PC-9 (cell line): ENCODE results near the gene MRPL32. TPM values are rescaled to one million over a fixed set of nuclear protein-coding genes. Genes with fewer than 3 reads are reported as not detected.
"Not testable (repeated sequence)": the region's sequence is repeated elsewhere in the genome, so short reads cannot be mapped to it uniquely, and the experiment has no call there.

ENCODE experiments used
- Bru-seq: library from RNA; stranded (reverse); fragments of 400-500 nt; gene quantifications from one replicate; lab custom pipeline; 2021; lab: Mats Ljungman, UMichigan
- BruChase-seq, 2 experiments: library from RNA; stranded (reverse); fragments of 400-500 nt; gene quantifications; one replicate each; lab custom pipeline; 2021; lab: Mats Ljungman, UMichigan
- BruUV-seq: library from RNA; stranded (reverse); fragments of 400-500 nt; replicated peaks from 2 replicates; lab custom pipeline; 2021; lab: Mats Ljungman, UMichigan
- CTCF ChIA-PET: fragments of 300-600 bp; sonication (Branson Sonifier 250); formaldehyde crosslinking; loops from one replicate; lab custom pipeline; 2022; ENCODE audit warnings: antibody characterized with exemption; lab: Charles Lee
- POLR2A ChIA-PET: fragments of 300-600 bp; sonication (Branson Sonifier 250); formaldehyde crosslinking; loops from one replicate; lab custom pipeline; 2022; ENCODE audit warnings: antibody characterized with exemption; ENCODE audit not compliant: unreplicated experiment; lab: Charles Lee
- DNase-seq, 2 experiments: peaks; one replicate each; pipeline versions ENCODE4 v3.0.0 to v3.0.0-alpha.2; 2015 to 2022; ENCODE audit warnings: mixed read lengths in 1 of 2
- H2AFZ ChIP-seq: fragments of 200-600 bp; sonication (generic); 2 replicates; pipeline ENCODE4 v1.8.1; 2017; ENCODE audit warnings: antibody characterized with exemption
- H3F3A ChIP-seq: fragments of 200-600 bp; sonication (generic); 2 replicates; pipeline ENCODE4 v1.8.1; 2017; ENCODE audit warnings: antibody characterized with exemption, mild to moderate bottlenecking, low read depth; ENCODE audit not compliant: insufficient read depth
- H3K27ac ChIP-seq: fragments of 200-600 bp; sonication (generic); 2 replicates; pipeline ENCODE4 v1.6.1; 2016; ENCODE audit warnings: mixed run types
- H3K27me3 ChIP-seq: fragments of 200-600 bp; sonication (generic); 2 replicates; pipeline ENCODE4 v1.6.1; 2016; ENCODE audit warnings: low read depth, mixed run types; ENCODE audit not compliant: insufficient read depth
- H3K36me3 ChIP-seq: fragments of 200-600 bp; sonication (generic); 2 replicates; pipeline ENCODE4 v1.6.1; 2016; ENCODE audit warnings: low read depth, mixed run types
- H3K4me1 ChIP-seq: fragments of 200-600 bp; sonication (generic); replicated peaks from 2 replicates; pipeline ENCODE4 v1.6.1; 2016; ENCODE audit warnings: mixed run types; ENCODE audit not compliant: insufficient read depth
- H3K4me2 ChIP-seq: fragments of 200-600 bp; sonication (generic); 2 replicates; pipeline ENCODE4 v1.6.1; 2017; ENCODE audit warnings: mixed run types
- H3K4me3 ChIP-seq: fragments of 200-600 bp; sonication (generic); 2 replicates; pipeline ENCODE4 v1.6.1; 2016; ENCODE audit warnings: mixed run types
- H3K79me2 ChIP-seq: fragments of 200-600 bp; sonication (generic); 2 replicates; pipeline ENCODE4 v1.6.1; 2017; ENCODE audit warnings: low read depth, mixed run types
- H3K9me2 ChIP-seq: fragments of 200-600 bp; sonication (generic); 2 replicates; pipeline ENCODE4 v1.8.1; 2017; ENCODE audit warnings: mild to moderate bottlenecking; ENCODE audit not compliant: insufficient read depth
- H3K9me3 ChIP-seq: fragments of 200-600 bp; sonication (generic); 2 replicates; pipeline ENCODE4 v1.8.1; 2016; ENCODE audit warnings: low read depth; ENCODE audit not compliant: insufficient read depth
- H4K20me1 ChIP-seq: fragments of 200-600 bp; sonication (generic); 2 replicates; pipeline ENCODE4 v1.8.1; 2017; ENCODE audit not compliant: insufficient read depth
- EZH2 ChIP-seq: fragments of 200-600 bp; sonication (generic); IDR thresholded peaks from 2 replicates; pipeline ENCODE4 v1.8.0; 2017; ENCODE audit warnings: antibody characterized with exemption, low read depth
- intact Hi-C: fragments of 100-400 bp; cut with micrococcal nuclease; formaldehyde crosslinking; loops from one replicate; pipeline ENCODE4 v1.10.0; 2022; ENCODE audit not compliant: unreplicated experiment
- long read RNA-seq: library from polyadenylated mRNA; stranded (forward); transcript quantifications from one replicate; pipeline ENCODE4 v2.0.0, GENCODE V29; 2022
- total RNA-seq: library from RNA; stranded (reverse); gene quantifications from 2 replicates; pipeline ENCODE4 v1.2.3, GENCODE V29; 2021
- TF ChIP-seq, protein P1 (sequence below): fragments of 200-600 bp; sonication (generic); conservative IDR thresholded peaks from 2 replicates; pipeline ENCODE4 v1.6.1; 2017; ENCODE audit warnings: mixed run types, antibody characterized with exemption, mild to moderate bottlenecking, moderate library complexity

The MRPL32 gene
- total RNA-seq (45.5 and 50.6 TPM in 2 replicates), Bru-seq, nascent RNA (percentile 81 among the genes with signal in this experiment), BruChase-seq, experiment 1, labeled RNA remaining after a 2-hour chase (percentile 84 among the genes with signal in this experiment), BruChase-seq, experiment 2, labeled RNA remaining after a 6-hour chase (percentile 94 among the genes with signal in this experiment)
- long read RNA-seq, transcript MRPL32-201 (3 exons, 1,035 nt), result major isoform, 93 of 104 reads
- long read RNA-seq, partial matches to known transcripts, result 5 of 104 reads
- long read RNA-seq, other reads (novel, unspliced or antisense), result 4 of 104 reads

DNA sequence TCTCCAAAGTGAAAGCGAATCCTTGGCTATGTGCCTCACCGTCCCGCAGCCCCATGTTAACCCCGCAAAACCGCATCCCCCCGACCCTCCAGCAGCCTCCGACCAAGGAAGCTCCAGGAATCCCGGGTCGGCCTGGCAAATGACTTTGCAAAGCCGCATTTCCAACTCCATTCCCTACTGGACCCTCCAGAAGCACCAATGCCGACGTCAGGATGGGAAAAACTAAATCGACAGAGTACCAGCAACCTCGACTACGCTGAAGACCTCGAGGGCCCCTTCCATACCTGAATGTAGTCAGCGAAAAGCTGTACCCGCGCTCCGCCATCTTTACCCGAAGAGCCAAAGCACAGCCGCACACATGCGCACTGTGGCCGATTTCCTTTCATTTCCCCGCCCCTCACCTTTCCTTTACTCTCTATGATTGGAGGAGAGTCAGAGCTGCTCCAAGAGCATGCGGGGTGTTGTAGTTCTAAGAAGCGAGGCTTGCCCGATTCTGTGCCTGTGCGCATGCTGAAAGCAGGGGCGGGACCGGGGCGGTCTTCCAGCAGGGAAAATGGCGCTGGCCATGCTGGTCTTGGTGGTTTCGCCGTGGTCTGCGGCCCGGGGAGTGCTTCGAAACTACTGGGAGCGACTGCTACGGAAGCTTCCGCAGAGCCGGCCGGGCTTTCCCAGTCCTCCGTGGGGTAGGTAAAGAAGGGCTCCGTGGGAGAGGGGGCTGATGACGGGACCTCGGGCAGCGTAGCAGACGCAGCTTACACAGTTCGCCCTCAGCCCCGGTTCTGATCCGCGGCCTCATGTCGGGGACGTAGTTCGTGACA, at the start of gene MRPL32, which contains the start of gene PSMA2:
MRPL32 (plus strand) TSS at position 543 of the 818 bp plus-strand sequence; CDS start at position 554, 11 bp downstream.
PSMA2 (minus strand) TSS at position 341 of the 818 bp plus-strand sequence; CDS start at position 325, 16 bp downstream.
- intact Hi-C loops, result loop anchor here (2.0 kb wide), 2 partner anchors 19 to 43 kb away; partner anchors contain the start of gene C7orf25
- H3K4me2 ChIP-seq, result peak within 1 kb of the TSS; percentile 93
- peaks cover 30% of the 10 kb centered on the region for H4K20me1 ChIP-seq
- ChIA-PET POLR2A (interaction anchor here (0.6 to 1.2 kb wide), 10 partner anchors 18 to 1057 kb away, joined by 3 to 20 read pairs (median 4); partner anchors contain the start of gene MRPS24), CTCF (interaction anchor here (0.5 to 1.1 kb wide), 5 partner anchors 8 to 651 kb away, joined by 3 to 15 read pairs (median 3); partner anchors contain the start of gene STK17A)
- H3F3A ChIP-seq, result 0 out of 2 replicates have a peak, but pooled peaks cover 2% of the 10 kb centered on the region
- H3K4me1 ChIP-seq, result peaks cover 30% of the 10 kb centered on the region
- no peaks in the 10 kb centered on the region for H3K9me2 ChIP-seq
- H3K9me3 ChIP-seq, result no peaks in the 10 kb centered on the region
- peak within 1 kb of the TSS; percentile 63 for H3K27ac ChIP-seq
- H3K27me3 ChIP-seq, result no peaks in the 10 kb centered on the region
- H2AFZ ChIP-seq, result peak within 1 kb of the TSS; percentile 98
- peaks cover 26% of the 10 kb centered on the region for H3K36me3 ChIP-seq
- TSS peak; percentile 74 for BruUV-seq
- TF ChIP-seq, protein P1, sequence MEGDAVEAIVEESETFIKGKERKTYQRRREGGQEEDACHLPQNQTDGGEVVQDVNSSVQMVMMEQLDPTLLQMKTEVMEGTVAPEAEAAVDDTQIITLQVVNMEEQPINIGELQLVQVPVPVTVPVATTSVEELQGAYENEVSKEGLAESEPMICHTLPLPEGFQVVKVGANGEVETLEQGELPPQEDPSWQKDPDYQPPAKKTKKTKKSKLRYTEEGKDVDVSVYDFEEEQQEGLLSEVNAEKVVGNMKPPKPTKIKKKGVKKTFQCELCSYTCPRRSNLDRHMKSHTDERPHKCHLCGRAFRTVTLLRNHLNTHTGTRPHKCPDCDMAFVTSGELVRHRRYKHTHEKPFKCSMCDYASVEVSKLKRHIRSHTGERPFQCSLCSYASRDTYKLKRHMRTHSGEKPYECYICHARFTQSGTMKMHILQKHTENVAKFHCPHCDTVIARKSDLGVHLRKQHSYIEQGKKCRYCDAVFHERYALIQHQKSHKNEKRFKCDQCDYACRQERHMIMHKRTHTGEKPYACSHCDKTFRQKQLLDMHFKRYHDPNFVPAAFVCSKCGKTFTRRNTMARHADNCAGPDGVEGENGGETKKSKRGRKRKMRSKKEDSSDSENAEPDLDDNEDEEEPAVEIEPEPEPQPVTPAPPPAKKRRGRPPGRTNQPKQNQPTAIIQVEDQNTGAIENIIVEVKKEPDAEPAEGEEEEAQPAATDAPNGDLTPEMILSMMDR, result no peak
- TF ChIP-seq EZH2, result no peak
- DNase-seq, result peak; percentile 95 to 99
- peak within 1 kb of the TSS; percentile 81 for H3K4me3 ChIP-seq
- H3K79me2 ChIP-seq, result peaks cover 81% of the 10 kb centered on the region

DNA sequence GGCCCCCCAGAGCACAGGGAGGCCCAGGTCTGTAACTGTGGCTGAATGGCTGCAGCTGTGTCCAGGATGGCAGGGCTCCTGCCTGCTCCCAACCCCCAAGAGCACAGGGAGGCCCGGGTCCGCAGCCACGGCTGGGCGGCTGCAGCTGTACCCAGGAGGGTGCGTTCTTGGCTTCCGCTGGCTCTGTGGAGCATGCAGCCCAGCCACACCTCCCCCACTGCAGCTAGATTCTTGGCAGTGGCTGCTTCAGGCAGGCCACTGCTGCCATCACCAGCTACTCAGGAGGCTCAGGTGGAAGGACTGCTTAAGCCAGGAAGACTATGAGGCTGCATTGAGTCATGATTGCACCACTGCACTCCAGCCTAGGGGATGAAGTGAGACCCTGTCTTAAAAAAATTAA, 48.2 kb upstream of the MRPL32 start:
- H3K27ac ChIP-seq, result no peak overlapping the region
- no peaks in the 10 kb centered on the region for H3K79me2 ChIP-seq
- H3K4me2 ChIP-seq, result no peak overlapping the region
- no peaks in the 10 kb centered on the region for H3K9me2 ChIP-seq
- no TSS peak for BruUV-seq
- CTCF ChIA-PET, result no interaction called here
- no peaks in the 10 kb centered on the region for H3K36me3 ChIP-seq
- no peaks in the 10 kb centered on the region for H3K27me3 ChIP-seq
- H3F3A ChIP-seq, result peaks cover 22% of the 10 kb centered on the region
- H4K20me1 ChIP-seq, result no peaks in the 10 kb centered on the region
- no peak overlapping the region for H3K4me3 ChIP-seq
- POLR2A ChIA-PET, result no interaction called here
- no peak for TF ChIP-seq EZH2
- TF ChIP-seq, protein P1, result no peak
- intact Hi-C loops, result no loop called here
- peak in 1 of 2 experiments; percentile 68 for DNase-seq
- peaks cover 25% of the 10 kb centered on the region for H3K4me1 ChIP-seq
- no peaks in the 10 kb centered on the region for H3K9me3 ChIP-seq
- H2AFZ ChIP-seq, result no peak overlapping the region

DNA sequence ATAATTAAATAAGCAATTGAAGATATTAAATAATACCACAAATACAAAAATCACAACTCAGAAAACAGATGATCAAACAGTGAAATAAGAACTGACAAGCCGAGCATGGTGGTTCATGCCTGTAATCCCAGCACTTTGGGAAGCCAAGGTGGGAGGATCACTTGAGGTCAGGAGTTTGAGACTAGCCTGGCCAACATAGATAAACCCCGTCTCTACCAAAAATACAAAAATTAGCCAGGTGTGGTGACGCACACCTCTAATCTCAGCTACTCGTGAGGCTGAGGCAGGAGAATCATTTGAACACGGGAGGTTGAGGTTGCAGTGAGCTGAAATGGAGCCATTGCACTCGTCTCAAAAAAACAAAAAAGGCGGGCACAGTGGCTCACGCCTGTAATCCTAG, 47.0 kb upstream of the MRPL32 start:
- H3K4me2 ChIP-seq, BruUV-seq, H3K27ac ChIP-seq, H3K4me3 ChIP-seq, H3K36me3 ChIP-seq, H3K27me3 ChIP-seq, H3K9me2 ChIP-seq, CTCF ChIA-PET, POLR2A ChIA-PET, H3K9me3 ChIP-seq, H4K20me1 ChIP-seq, H3K79me2 ChIP-seq, DNase-seq, H2AFZ ChIP-seq: not testable (repeated sequence)
- intact Hi-C loops, result loop anchor here (5.0 kb wide), 1 partner anchor 908 kb away; no protein-coding TSS in a partner anchor
- H3K4me1 ChIP-seq, result peaks cover 36% of the 10 kb centered on the region
- H3F3A ChIP-seq, result peaks cover 32% of the 10 kb centered on the region
